Caki2 (cell line): Measurements from ENCODE around the gene SFT2D2. TPM values are rescaled to one million over a fixed set of nuclear protein-coding genes. Genes with fewer than 3 reads are reported as not detected.
A peak's percentile ranks its signal among the peaks of the same experiment; 100 is the strongest.

Experiments
- DNase-seq: peaks from one replicate; pipeline ENCODE4 v3.0.0-alpha.2; 2015; ENCODE audit warnings: low read depth
- in situ Hi-C: cut with HindIII; loops from 2 replicates; pipeline ENCODE4 v1.10.0; 2016; ENCODE audit warnings: low sequenced_read_pairs, low pct_unique_long_range_greater_than_20kb, mixed read lengths
- total RNA-seq: library from RNA; depleted of rRNA; stranded (reverse); fragments of >200 nt; shearing (Covaris generic); gene quantifications from 2 replicates; pipeline ENCODE4 v1.2.3, GENCODE V29; 2014; ENCODE audit warnings: low replicate concordance

Gene SFT2D2
- total RNA-seq, 1 experiment from 2014 or later, result 18.1 TPM

GRCh38 chr1:168218658-168219057 lies 7.1 kb upstream of the SFT2D2 start:
- no peak for DNase-seq
- in situ Hi-C loops, result no loop called here

GRCh38 chr1:168220470-168220871 lies 5.3 kb upstream of the SFT2D2 start:
- in situ Hi-C loops, result no loop called here
- no peak for DNase-seq

GRCh38 chr1:168221275-168221674 lies 4.5 kb upstream of the SFT2D2 start:
- DNase-seq, result no peak
- in situ Hi-C loops, result no loop called here

GRCh38 chr1:168223261-168223660 lies 2.5 kb upstream of the SFT2D2 start:
- in situ Hi-C loops, result no loop called here
- no peak for DNase-seq

GRCh38 chr1:168223681-168224540 lies 1.9 kb upstream of the SFT2D2 start:
- in situ Hi-C loops, result no loop called here
- no peak for DNase-seq

GRCh38 chr1:168224991-168225390 lies 813 bp upstream of the SFT2D2 start:
- in situ Hi-C loops, result no loop called here
- DNase-seq, result no peak

- in situ Hi-C loops, result no loop called here
- DNase-seq, result peak; percentile 40
Measured at GRCh38 chr1:168227620-168228019, 1.8 kb downstream of the SFT2D2 start.

GRCh38 chr1:168229893-168230292 lies 4.1 kb downstream of the SFT2D2 start:
- in situ Hi-C loops, result no loop called here

GRCh38 chr1:168230709-168231108 lies 4.9 kb downstream of the SFT2D2 start:
- in situ Hi-C loops, result no loop called here
- DNase-seq, result peak; percentile 89

More at GRCh38 chr1:168229893-168230292, 4.1 kb downstream of the SFT2D2 start:
- no peak for DNase-seq

GRCh38 chr1:168234846-168235547 lies 9.2 kb downstream of the SFT2D2 start:
- peak; percentile 53 for DNase-seq
- in situ Hi-C loops, result no loop called here

- DNase-seq, result no peak
- in situ Hi-C loops, result no loop called here
Measured at GRCh38 chr1:168235548-168235885, 9.7 kb downstream of the SFT2D2 start.

- in situ Hi-C loops, result no loop called here
- no peak for DNase-seq
Measured at GRCh38 chr1:168235937-168236336, 10.1 kb downstream of the SFT2D2 start.

- in situ Hi-C loops, result no loop called here
- no peak for DNase-seq
Measured at GRCh38 chr1:168236836-168237611, 11.2 kb downstream of the SFT2D2 start.

GRCh38 chr1:168243198-168243597 lies 17.4 kb downstream of the SFT2D2 start:
- in situ Hi-C loops, result no loop called here
- DNase-seq, result no peak

GRCh38 chr1:168243636-168244212 lies 17.9 kb downstream of the SFT2D2 start:
- in situ Hi-C loops, result no loop called here

GRCh38 chr1:168245042-168245441 lies 19.2 kb downstream of the SFT2D2 start:
- no peak for DNase-seq
- in situ Hi-C loops, result no loop called here

More at GRCh38 chr1:168243636-168244212, 17.9 kb downstream of the SFT2D2 start:
- no peak for DNase-seq

- in situ Hi-C loops, result no loop called here
- DNase-seq, result no peak
Measured at GRCh38 chr1:168246506-168246905, 20.7 kb downstream of the SFT2D2 start.

GRCh38 chr1:168252204-168252733 lies 26.5 kb downstream of the SFT2D2 start:
- no peak for DNase-seq
- in situ Hi-C loops, result no loop called here
